RPMI8226 (cell line): ENCODE results near the gene NSA2.

Experiments used
- DNase-seq: peaks from one replicate; pipeline ENCODE4 v3.0.0-alpha.2; 2015

NSA2 gene

DNA sequence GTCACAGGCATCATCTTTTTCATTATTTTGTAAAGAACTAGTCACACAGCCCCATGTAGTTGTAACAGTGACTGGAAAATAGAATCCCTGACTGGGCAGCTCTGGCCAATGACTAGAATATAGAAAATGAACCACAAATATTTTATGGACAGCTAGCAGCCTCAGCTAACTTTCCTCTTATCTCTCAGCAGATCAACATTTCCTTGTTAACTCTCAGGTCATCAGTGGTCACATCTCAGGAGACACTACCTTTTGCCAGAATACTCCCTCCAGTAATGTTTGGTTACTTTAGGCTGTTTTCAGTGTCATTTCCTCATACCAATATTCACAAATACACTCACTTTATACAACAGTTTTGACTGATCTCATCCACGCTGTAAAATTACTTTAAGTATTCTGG lies 55.2 kb downstream of the NSA2 start:
- no peak for DNase-seq

DNA sequence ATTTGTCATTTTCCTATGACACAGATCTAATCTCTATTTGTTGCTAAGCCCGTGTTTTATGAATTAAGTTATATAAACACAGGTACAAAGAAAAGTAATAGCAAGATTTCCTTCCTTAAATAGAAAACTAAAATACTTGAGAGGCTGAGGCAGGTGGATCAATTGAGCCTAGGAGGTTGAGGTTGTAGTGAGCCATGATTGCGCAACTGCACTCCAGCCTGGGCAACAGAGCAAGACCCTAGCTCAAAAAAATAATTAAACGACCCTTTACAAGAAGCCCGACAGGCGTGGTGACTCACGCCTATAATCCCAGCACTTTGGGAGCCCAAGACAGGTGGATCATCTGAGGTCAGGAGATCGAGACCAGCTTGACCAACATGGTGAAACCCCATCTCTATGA lies 62.4 kb downstream of the NSA2 start:
- DNase-seq: no peak
